PC-3 (cell line): ENCODE measurements around the gene FAM162A.

Experiments
- EZH2 ChIP-seq: fragments of 300-600 bp; sonication (generic); IDR thresholded peaks from one replicate; pipeline ENCODE4 v1.6.1; 2017; ENCODE audit warnings: antibody characterized with exemption, mild to moderate bottlenecking, low read length; ENCODE audit not compliant: unreplicated experiment
- TF ChIP-seq, protein P1 (sequence below): fragments of 300-600 bp; sonication (generic); conservative IDR thresholded peaks from 2 replicates; pipeline ENCODE4 v1.5.1; 2017; ENCODE audit warnings: antibody characterized with exemption, low read depth, mild to moderate bottlenecking, low read length

DNA sequence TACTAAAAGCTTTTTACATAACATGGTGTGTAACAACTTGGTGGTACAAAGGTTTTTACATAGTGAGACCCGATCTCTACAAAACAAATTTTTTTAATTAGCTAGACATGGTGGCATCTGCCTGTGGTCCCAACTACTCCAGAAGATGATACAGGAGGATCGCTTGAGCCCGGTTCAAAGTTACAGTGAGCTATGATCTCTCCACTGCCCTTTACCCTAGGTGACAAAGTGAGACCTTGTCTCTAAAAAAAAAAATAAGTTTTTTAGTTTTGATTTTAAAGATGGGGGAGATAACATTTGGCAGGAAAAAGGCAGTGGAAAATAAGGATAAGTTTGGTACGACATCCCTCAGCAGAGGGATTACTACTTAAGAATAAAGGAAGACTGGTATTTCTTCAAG is 5.9 kb downstream of the FAM162A start:
- TF ChIP-seq, protein P1, sequence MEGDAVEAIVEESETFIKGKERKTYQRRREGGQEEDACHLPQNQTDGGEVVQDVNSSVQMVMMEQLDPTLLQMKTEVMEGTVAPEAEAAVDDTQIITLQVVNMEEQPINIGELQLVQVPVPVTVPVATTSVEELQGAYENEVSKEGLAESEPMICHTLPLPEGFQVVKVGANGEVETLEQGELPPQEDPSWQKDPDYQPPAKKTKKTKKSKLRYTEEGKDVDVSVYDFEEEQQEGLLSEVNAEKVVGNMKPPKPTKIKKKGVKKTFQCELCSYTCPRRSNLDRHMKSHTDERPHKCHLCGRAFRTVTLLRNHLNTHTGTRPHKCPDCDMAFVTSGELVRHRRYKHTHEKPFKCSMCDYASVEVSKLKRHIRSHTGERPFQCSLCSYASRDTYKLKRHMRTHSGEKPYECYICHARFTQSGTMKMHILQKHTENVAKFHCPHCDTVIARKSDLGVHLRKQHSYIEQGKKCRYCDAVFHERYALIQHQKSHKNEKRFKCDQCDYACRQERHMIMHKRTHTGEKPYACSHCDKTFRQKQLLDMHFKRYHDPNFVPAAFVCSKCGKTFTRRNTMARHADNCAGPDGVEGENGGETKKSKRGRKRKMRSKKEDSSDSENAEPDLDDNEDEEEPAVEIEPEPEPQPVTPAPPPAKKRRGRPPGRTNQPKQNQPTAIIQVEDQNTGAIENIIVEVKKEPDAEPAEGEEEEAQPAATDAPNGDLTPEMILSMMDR = no peak
- TF ChIP-seq EZH2 = no peak
